OCI-LY1 (cell line): ENCODE measurements around the gene MYBBP1A.

Source experiments
- H2AFZ ChIP-seq: fragments of 200-600 bp; sonication (generic), shearing (Covaris generic); 2 replicates; pipeline ENCODE4 v1.6.0; 2014; ENCODE audit warnings: antibody characterized with exemption, mild to moderate bottlenecking, low read length
- H3F3A ChIP-seq: fragments of 200-600 bp; sonication (generic), shearing (Covaris generic); 2 replicates; pipeline ENCODE4 v1.6.0; 2014; ENCODE audit warnings: mild to moderate bottlenecking, antibody characterized with exemption, low read length, moderate library complexity; ENCODE audit not compliant: insufficient read depth
- H3K27ac ChIP-seq: fragments of 200-600 bp; sonication (generic); 2 replicates; pipeline ENCODE4 v1.5.1; 2014; ENCODE audit warnings: low read length, mixed run types, mild to moderate bottlenecking, low read depth; ENCODE audit not compliant: poor library complexity, severe bottlenecking
- H3K27me3 ChIP-seq: fragments of 200-600 bp; sonication (generic); 2 replicates; pipeline ENCODE4 v1.6.0; 2014; ENCODE audit warnings: antibody characterized with exemption, mild to moderate bottlenecking, low read length, moderate library complexity; ENCODE audit not compliant: insufficient read depth
- H3K36me3 ChIP-seq: fragments of 200-600 bp; sonication (generic); 2 replicates; pipeline ENCODE4 v1.6.1; 2014; ENCODE audit warnings: mild to moderate bottlenecking, antibody characterized with exemption, low read length, moderate library complexity, mixed read lengths; ENCODE audit not compliant: insufficient read depth
- H3K4me1 ChIP-seq: fragments of 200-600 bp; sonication (generic); 2 replicates; pipeline ENCODE4 v1.5.1; 2014; ENCODE audit warnings: mild to moderate bottlenecking, low read length, moderate library complexity; ENCODE audit not compliant: insufficient read depth, severe bottlenecking
- H3K4me2 ChIP-seq: fragments of 200-600 bp; sonication (generic), shearing (Covaris generic); 2 replicates; pipeline ENCODE4 v1.6.1; 2014; ENCODE audit warnings: low read length
- H3K4me3 ChIP-seq: fragments of 200-600 bp; sonication (generic); 2 replicates; pipeline ENCODE4 v1.5.1; 2014; ENCODE audit warnings: low read length, low read depth, mild to moderate bottlenecking, mixed read lengths; ENCODE audit not compliant: poor library complexity, severe bottlenecking
- H3K79me2 ChIP-seq: fragments of 200-600 bp; shearing (Covaris generic); 2 replicates; pipeline ENCODE4 v1.6.1; 2016; ENCODE audit warnings: mixed run types, low read length, mixed read lengths; ENCODE audit not compliant: insufficient read depth
- H3K9ac ChIP-seq: fragments of 200-600 bp; sonication (generic), shearing (Covaris generic); 2 replicates; pipeline ENCODE4 v1.6.1; 2014; ENCODE audit warnings: mild to moderate bottlenecking, low read length, mixed read lengths
- H3K9me2 ChIP-seq: fragments of 200-600 bp; sonication (generic), shearing (Covaris generic); 2 replicates; pipeline ENCODE4 v1.6.1; 2014; ENCODE audit warnings: low read depth, mild to moderate bottlenecking, low read length, mixed read lengths
- H3K9me3 ChIP-seq: fragments of 200-600 bp; shearing (Covaris generic); 2 replicates; pipeline ENCODE4 v1.6.1; 2014; ENCODE audit warnings: low read length, mixed read lengths
- H4K20me1 ChIP-seq: fragments of 200-600 bp; sonication (generic), shearing (Covaris generic); 2 replicates; pipeline ENCODE4 v1.6.0; 2016; ENCODE audit warnings: mild to moderate bottlenecking, low read length; ENCODE audit not compliant: insufficient read depth
- EZH2 ChIP-seq: fragments of 200-600 bp; sonication (generic), shearing (Covaris generic); IDR thresholded peaks from 2 replicates; pipeline ENCODE4 v1.8.0; 2017; ENCODE audit warnings: borderline replicate concordance, mixed run types, mild to moderate bottlenecking, antibody characterized with exemption, low read length, moderate library complexity, mixed read lengths
- TF ChIP-seq, protein P1 (sequence below): fragments of 200-600 bp; sonication (generic), shearing (Covaris generic); IDR thresholded peaks from 2 replicates; pipeline ENCODE4 v1.5.1; 2017; ENCODE audit warnings: mild to moderate bottlenecking, antibody characterized with exemption, low read length, moderate library complexity, mixed read lengths

Gene MYBBP1A

DNA sequence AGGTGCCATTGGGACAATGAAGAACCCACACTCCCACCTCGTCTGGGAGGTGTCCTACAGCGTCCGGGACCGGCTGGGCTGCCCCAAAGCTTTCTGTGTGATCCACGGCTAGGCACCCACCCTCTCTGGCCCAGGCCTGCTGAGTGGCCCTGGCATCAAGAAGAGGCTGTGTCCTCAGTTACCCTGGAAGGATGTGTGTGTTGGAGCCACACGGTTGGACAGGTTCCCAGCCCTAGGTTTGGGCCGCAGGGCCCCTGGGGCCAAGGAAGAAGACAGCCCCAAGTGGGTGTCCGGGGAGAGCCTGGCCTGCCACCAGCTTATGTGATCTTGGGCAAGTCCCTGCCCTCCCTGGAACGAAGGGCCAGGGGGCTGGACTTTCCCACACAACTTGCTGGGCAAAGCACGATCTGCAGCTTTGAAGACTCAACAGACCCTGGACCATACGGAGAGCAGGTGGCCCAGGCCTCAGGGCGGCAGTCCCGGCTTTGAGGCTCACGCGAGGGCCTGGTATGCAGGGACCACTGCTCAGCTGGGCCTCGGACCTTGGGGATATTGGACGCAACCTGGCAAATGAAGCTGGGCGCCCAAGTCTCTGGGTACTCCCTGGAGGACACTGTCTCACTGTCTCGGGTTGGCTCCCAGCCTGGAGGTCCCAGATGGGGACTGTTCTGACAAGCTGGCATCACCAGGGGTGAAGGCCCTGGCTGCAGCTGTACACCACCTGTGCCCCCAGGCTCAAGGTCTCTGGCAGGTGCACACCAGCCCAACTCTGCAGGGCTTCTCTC, 17.5 kb downstream of the MYBBP1A start:
- no peak overlapping the region for H3K9ac ChIP-seq
- peaks cover 2% of the 10 kb centered on the region; the same call in 1 of the 2 replicates for H3K27me3 ChIP-seq
- H3K9me3 ChIP-seq, result no peaks in the 10 kb centered on the region
- H3K4me2 ChIP-seq, result no peak overlapping the region
- H3K4me1 ChIP-seq, result no peaks in the 10 kb centered on the region
- no peak for TF ChIP-seq EZH2
- TF ChIP-seq, protein P1, sequence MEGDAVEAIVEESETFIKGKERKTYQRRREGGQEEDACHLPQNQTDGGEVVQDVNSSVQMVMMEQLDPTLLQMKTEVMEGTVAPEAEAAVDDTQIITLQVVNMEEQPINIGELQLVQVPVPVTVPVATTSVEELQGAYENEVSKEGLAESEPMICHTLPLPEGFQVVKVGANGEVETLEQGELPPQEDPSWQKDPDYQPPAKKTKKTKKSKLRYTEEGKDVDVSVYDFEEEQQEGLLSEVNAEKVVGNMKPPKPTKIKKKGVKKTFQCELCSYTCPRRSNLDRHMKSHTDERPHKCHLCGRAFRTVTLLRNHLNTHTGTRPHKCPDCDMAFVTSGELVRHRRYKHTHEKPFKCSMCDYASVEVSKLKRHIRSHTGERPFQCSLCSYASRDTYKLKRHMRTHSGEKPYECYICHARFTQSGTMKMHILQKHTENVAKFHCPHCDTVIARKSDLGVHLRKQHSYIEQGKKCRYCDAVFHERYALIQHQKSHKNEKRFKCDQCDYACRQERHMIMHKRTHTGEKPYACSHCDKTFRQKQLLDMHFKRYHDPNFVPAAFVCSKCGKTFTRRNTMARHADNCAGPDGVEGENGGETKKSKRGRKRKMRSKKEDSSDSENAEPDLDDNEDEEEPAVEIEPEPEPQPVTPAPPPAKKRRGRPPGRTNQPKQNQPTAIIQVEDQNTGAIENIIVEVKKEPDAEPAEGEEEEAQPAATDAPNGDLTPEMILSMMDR, result no peak
- H3K9me2 ChIP-seq, result no peaks in the 10 kb centered on the region
- peaks cover 57% of the 10 kb centered on the region for H3K36me3 ChIP-seq
- no peak overlapping the region for H3K4me3 ChIP-seq
- H3K79me2 ChIP-seq, result no peaks in the 10 kb centered on the region
- no peak overlapping the region for H2AFZ ChIP-seq
- no peak overlapping the region for H3K27ac ChIP-seq
- H3F3A ChIP-seq, result no peaks in the 10 kb centered on the region
- no peaks in the 10 kb centered on the region for H4K20me1 ChIP-seq

DNA sequence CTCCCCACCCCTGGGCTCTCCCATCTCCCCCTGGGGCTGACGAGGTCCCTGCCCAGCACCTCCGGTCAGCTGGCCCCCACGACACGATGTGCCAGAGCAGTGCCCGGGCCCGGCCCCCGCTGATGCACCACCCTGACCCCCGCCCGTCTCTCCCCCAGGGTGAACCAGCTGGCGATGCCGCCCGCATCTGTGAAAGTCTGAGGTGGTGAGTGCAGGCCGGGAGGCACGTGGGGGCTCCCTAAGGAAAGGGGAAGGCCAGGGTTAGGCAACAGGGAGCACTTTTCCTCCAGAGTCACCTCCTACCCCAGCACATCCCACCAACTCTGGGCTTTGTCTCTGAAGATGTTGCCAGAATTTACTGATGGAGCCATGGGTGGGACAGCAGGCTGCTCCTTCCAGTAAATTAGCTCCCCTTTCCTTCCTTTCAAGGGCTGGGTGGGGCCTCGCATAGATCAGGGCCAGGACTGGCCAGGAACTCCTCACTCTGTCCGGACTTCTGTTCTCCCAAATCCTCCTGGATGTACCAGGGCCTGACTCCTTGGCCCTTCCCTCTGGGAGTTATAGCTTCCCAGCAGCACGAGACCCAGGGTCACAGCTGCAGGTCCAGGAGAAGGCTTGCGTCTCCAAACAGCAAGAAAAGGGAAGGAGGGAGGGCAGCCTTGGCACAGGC, 18.3 kb downstream of the MYBBP1A start:
- TF ChIP-seq, protein P1, result no peak
- no peak for TF ChIP-seq EZH2
- Histone ChIP-seq H3K27me3 (peaks cover 7% of the 10 kb centered on the region; the same call in 1 of the 2 replicates), H3K36me3 (peaks cover 49% of the 10 kb centered on the region), H3K9me3 (no peaks in the 10 kb centered on the region), H3K4me1 (no peaks in the 10 kb centered on the region), H3F3A (no peaks in the 10 kb centered on the region), H3K79me2 (no peaks in the 10 kb centered on the region), H3K4me2 (no peak overlapping the region), H2AFZ (no peak overlapping the region), H3K9ac (no peak overlapping the region), H4K20me1 (no peaks in the 10 kb centered on the region), H3K4me3 (no peak overlapping the region), H3K27ac (no peak overlapping the region), H3K9me2 (no peaks in the 10 kb centered on the region)

DNA sequence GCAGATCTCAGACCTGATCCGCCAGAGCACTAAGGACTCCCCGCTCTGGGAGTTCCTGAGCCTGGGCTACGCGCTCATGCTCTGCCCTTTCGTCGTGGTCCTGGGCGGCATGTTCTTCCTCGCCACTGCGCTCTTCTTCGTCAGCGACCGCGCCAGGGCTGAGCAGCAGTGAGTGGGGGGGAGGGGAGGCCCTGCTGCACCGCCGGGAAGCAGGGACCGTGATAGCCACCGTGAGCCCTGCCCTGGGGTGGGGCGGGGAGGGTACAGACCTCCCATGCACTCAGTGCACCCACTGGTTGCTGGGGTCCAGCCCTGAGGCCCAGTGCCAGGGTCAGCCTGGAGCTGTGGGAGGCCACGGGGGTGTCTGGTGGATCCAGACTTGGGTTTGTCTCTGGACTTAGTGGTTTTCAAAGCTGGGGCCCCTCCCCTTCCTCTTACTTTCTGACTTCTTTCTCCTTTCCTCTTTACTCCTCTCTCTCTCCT, 18.9 kb downstream of the MYBBP1A start:
- Histone ChIP-seq H3K79me2 (no peaks in the 10 kb centered on the region), H3K4me3 (no peak overlapping the region), H3K27me3 (peaks cover 7% of the 10 kb centered on the region; the same call in 1 of the 2 replicates), H4K20me1 (no peaks in the 10 kb centered on the region), H3K9me2 (no peaks in the 10 kb centered on the region), H3K27ac (no peak overlapping the region), H3F3A (no peaks in the 10 kb centered on the region), H3K4me2 (no peak overlapping the region), H3K9ac (no peak overlapping the region), H3K4me1 (no peaks in the 10 kb centered on the region), H3K36me3 (peaks cover 43% of the 10 kb centered on the region), H3K9me3 (no peaks in the 10 kb centered on the region), H2AFZ (no peak overlapping the region)
- no peak for TF ChIP-seq EZH2
- TF ChIP-seq, protein P1, result no peak
